Measurements from ENCODE around the gene EIF4G1. TPM values are rescaled to one million over a fixed set of nuclear protein-coding genes. Genes with fewer than 3 reads are reported as not detected.

EIF4G1 gene
- total RNA-seq, 1 donor from 2014 or later, result 381 TPM

- Histone ChIP-seq H3K4me3 (ENCODE audit: low read depth, low read length) (peak overlapping the region; percentile 6), H3K36me3 (ENCODE audit: control insufficient read depth, insufficient read depth, low read length) (peaks cover 12% of the 10 kb centered on the region), H3K27me3 (ENCODE audit: control insufficient read depth, insufficient read depth, low read length) (no peaks in the 10 kb centered on the region)
- DNase-seq (ENCODE audit: low read depth), result no peak
- TF ChIP-seq CTCF (IDR thresholded peaks at IDR 0.05; ENCODE audit: insufficient read depth, low read length, poor library complexity, severe bottlenecking), result no peak
Measured at GRCh38 chr3:184316792-184317191, 2.4 kb downstream of the EIF4G1 start.

- DNase-seq (ENCODE audit: low read depth), result no peak
- Histone ChIP-seq H3K4me3 (ENCODE audit: low read depth, low read length) (no peak overlapping the region), H3K27me3 (ENCODE audit: control insufficient read depth, insufficient read depth, low read length) (no peaks in the 10 kb centered on the region), H3K36me3 (ENCODE audit: control insufficient read depth, insufficient read depth, low read length) (peaks cover 13% of the 10 kb centered on the region)
- TF ChIP-seq CTCF (IDR thresholded peaks at IDR 0.05; ENCODE audit: insufficient read depth, low read length, poor library complexity, severe bottlenecking), result no peak
Measured at GRCh38 chr3:184317201-184317600, 2.8 kb downstream of the EIF4G1 start.

GRCh38 chr3:184320104-184320445 lies 5.7 kb downstream of the EIF4G1 start:
- Histone ChIP-seq H3K36me3 (ENCODE audit: control insufficient read depth, insufficient read depth, low read length) (peaks cover 18% of the 10 kb centered on the region), H3K4me3 (ENCODE audit: low read depth, low read length) (no peak overlapping the region), H3K27me3 (ENCODE audit: control insufficient read depth, insufficient read depth, low read length) (no peaks in the 10 kb centered on the region)
- TF ChIP-seq CTCF (IDR thresholded peaks at IDR 0.05; ENCODE audit: insufficient read depth, low read length, poor library complexity, severe bottlenecking), result no peak
- peak; percentile 70 for DNase-seq (ENCODE audit: low read depth)

- peaks cover 19% of the 10 kb centered on the region for H3K36me3 ChIP-seq (ENCODE audit: control insufficient read depth, insufficient read depth, low read length)
- H3K27me3 ChIP-seq (ENCODE audit: control insufficient read depth, insufficient read depth, low read length), result no peaks in the 10 kb centered on the region
- no peak overlapping the region for H3K4me3 ChIP-seq (ENCODE audit: low read depth, low read length)
- TF ChIP-seq CTCF (IDR thresholded peaks at IDR 0.05; ENCODE audit: insufficient read depth, low read length, poor library complexity, severe bottlenecking), result no peak
- no peak for DNase-seq (ENCODE audit: low read depth)
Measured at GRCh38 chr3:184321666-184322065, 7.3 kb downstream of the EIF4G1 start.

GRCh38 chr3:184322731-184323487 lies 8.5 kb downstream of the EIF4G1 start:
- TF ChIP-seq CTCF (IDR thresholded peaks at IDR 0.05; ENCODE audit: insufficient read depth, low read length, poor library complexity, severe bottlenecking), result no peak
- H3K36me3 ChIP-seq (ENCODE audit: control insufficient read depth, insufficient read depth, low read length), result peaks cover 18% of the 10 kb centered on the region
- DNase-seq (ENCODE audit: low read depth), result no peak

GRCh38 chr3:184323696-184324095 lies 9.3 kb downstream of the EIF4G1 start:
- H3K36me3 ChIP-seq (ENCODE audit: control insufficient read depth, insufficient read depth, low read length), result peaks cover 20% of the 10 kb centered on the region
- H3K4me3 ChIP-seq (ENCODE audit: low read depth, low read length), result no peak overlapping the region
- H3K27me3 ChIP-seq (ENCODE audit: control insufficient read depth, insufficient read depth, low read length), result no peaks in the 10 kb centered on the region
- TF ChIP-seq CTCF (IDR thresholded peaks at IDR 0.05; ENCODE audit: insufficient read depth, low read length, poor library complexity, severe bottlenecking), result no peak
- DNase-seq (ENCODE audit: low read depth), result no peak

More at GRCh38 chr3:184322731-184323487, 8.5 kb downstream of the EIF4G1 start:
- no peaks in the 10 kb centered on the region for H3K27me3 ChIP-seq (ENCODE audit: control insufficient read depth, insufficient read depth, low read length)
- H3K4me3 ChIP-seq (ENCODE audit: low read depth, low read length), result no peak overlapping the region
